IPS DF 19.7 (cell line): ENCODE data around the gene CASR.

Source experiments
- DNase-seq: peaks from one replicate; pipeline ENCODE4 v3.0.0-alpha.2; 2013; ENCODE audit warnings: low read depth, low spot score

Gene CASR

GRCh38 chr3:122257644-122258364 lies 74.3 kb downstream of the CASR start:
- DNase-seq = no peak

GRCh38 chr3:122258757-122259371 lies 75.4 kb downstream of the CASR start:
- DNase-seq = peak; percentile 38

- no peak for DNase-seq
These were observed 76.7 kb downstream of the CASR start for GRCh38 chr3:122260206-122260605.

- DNase-seq = peak; percentile 25
These were observed 79.6 kb downstream of the CASR start for GRCh38 chr3:122263058-122263457.

- DNase-seq = no peak
These were observed 80.6 kb downstream of the CASR start for GRCh38 chr3:122263974-122264588.

- no peak for DNase-seq
These were observed 82.5 kb downstream of the CASR start for GRCh38 chr3:122265957-122266356.

GRCh38 chr3:122268257-122269024 lies 85.0 kb downstream of the CASR start:
- DNase-seq = no peak

GRCh38 chr3:122269045-122269444 lies 85.6 kb downstream of the CASR start:
- no peak for DNase-seq

GRCh38 chr3:122271246-122271898 lies 87.9 kb downstream of the CASR start:
- DNase-seq = no peak

GRCh38 chr3:122272879-122273278 lies 89.4 kb downstream of the CASR start:
- DNase-seq = no peak

GRCh38 chr3:122273498-122273897 lies 90.0 kb downstream of the CASR start:
- no peak for DNase-seq

GRCh38 chr3:122281891-122282290 lies 98.4 kb downstream of the CASR start:
- no peak for DNase-seq

- no peak for DNase-seq
These were observed 100.5 kb downstream of the CASR start for GRCh38 chr3:122283796-122284445.

- no peak for DNase-seq
These were observed 101.0 kb downstream of the CASR start for GRCh38 chr3:122284486-122284885.

- no peak for DNase-seq
These were observed 110.9 kb downstream of the CASR start for GRCh38 chr3:122294359-122294758.

GRCh38 chr3:122295266-122296062 lies 112.0 kb downstream of the CASR start:
- DNase-seq = no peak

- no peak for DNase-seq
These were observed 114.8 kb downstream of the CASR start for GRCh38 chr3:122298239-122298638.

- DNase-seq = no peak
These were observed 115.7 kb downstream of the CASR start for GRCh38 chr3:122299215-122299614.

GRCh38 chr3:122299872-122300460 lies 116.5 kb downstream of the CASR start:
- peak; percentile 28 for DNase-seq

GRCh38 chr3:122301063-122301462 lies 117.6 kb downstream of the CASR start:
- DNase-seq = no peak
